ENCODE measurements around the gene SH2D4B. TPM values are rescaled to one million over a fixed set of nuclear protein-coding genes. Genes with fewer than 3 reads are reported as not detected.

The SH2D4B gene
- total RNA-seq, 2 donors from 2014 or later: 0.11 to 0.32 TPM

DNA sequence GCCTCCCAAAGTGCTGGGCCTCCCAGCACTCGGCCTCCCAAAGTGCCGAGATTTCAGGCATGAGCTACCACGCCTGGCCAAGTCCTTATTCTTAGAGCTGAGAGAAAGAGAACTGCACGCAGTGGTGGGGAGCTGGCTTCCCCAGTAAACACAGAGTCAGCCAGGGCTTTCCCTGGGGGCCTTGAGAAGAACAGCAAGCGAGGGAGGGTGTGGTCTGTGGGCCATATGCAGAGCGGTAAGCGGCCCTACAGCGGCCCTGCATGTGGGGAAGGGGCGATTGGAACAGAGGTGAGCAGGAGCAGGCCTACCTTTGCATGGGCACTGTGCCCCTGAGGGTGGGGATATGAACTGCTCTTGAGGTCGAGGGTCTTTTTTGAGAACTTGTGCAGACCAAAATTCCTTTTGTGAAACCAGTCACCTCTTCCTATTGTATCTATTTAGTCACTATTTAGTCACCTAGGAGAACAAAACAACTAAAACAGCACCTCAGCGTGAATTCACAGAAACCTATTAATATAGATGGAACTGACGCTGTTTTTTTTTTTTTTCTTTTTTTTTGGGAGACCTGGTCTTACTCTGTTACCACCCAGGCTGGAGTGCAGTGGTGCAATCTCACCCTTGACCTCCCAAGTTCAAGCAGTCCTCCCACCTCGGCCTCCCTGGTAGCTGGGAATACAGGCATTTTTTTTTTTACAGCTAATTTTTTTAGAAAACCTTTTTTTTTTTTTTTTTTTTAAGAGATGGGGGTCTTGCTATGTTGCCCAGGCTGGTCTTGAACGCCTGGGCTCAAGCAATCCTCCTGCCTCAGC lies 36.9 kb upstream of the SH2D4B start:
- H3K27me3 Mint-ChIP-seq: no peaks in the 10 kb centered on the region
- H3K9me3 Mint-ChIP-seq: no peaks in the 10 kb centered on the region
- H3K36me3 Mint-ChIP-seq (ENCODE audit: low read depth): peaks cover 49% of the 10 kb centered on the region
- peaks cover 79% of the 10 kb centered on the region for H3K4me1 Mint-ChIP-seq
- H3K4me3 Mint-ChIP-seq: peak overlapping the region; percentile 80
- peak overlapping the region; percentile 97 for H3K27ac Mint-ChIP-seq
- peak; percentile 65 for ATAC-seq (replicated peaks)

DNA sequence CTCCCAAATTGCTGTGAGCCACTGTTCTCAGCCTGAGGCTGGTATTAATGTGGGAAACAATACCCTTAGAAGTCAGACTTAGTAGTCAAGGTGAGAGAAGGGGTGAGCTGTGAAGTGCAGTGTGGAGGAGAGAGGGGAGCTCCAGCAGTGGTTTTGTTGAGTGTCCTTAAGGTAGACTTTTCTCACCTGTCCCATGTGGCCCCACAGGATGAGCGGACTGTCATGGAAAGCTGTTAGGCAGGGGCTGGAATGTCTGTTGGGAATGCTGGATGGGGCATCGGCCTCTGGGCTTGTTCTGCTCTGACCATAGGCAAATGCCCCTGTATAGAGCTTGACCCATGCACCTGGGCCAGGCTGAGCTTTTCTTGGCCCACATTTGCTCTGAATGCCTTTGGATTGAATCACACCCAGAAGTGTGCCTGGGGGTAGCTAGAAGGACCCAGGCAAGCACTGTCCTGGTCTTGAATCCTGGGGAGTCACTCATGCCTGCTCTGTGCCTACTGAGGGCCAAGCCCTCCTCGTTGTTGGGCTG lies 36.3 kb upstream of the SH2D4B start:
- Mint-ChIP-seq H3K36me3 (ENCODE audit: low read depth) (peaks cover 52% of the 10 kb centered on the region), H3K9me3 (no peaks in the 10 kb centered on the region), H3K4me3 (peak overlapping the region; percentile 80)

DNA sequence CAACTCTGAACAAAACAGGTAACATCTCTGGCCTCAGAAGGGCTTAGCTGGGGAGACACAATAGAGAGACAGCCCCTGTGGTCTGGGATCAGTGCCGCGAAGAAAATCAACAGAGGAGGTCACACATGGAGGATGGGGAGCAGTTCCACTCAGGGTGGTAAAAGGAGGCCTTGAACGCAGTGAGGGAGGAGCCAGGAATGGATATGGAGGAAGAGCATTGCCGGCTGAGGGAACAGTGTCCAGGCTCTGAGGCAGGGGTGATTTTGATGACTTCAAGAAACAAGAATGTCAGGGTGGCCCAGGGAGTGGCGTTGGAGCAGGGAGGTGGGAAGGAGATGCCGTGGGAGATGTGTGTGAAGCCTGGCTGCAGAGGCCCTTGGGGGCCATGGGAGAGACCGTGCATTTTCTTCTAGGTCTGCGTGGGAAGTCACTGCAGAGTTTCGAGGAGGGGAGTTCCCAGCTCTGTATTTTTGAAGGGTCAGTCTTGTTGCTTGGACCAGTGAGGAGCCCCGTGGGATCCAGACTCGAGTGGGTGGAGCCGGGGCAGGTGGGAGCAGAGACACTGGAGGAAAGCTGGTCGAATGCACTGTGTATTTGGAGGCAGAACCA lies 35.7 kb upstream of the SH2D4B start:
- Mint-ChIP-seq H3K27ac (peak overlapping the region; percentile 97), H3K27me3 (no peaks in the 10 kb centered on the region), H3K4me1 (peaks cover 70% of the 10 kb centered on the region), H3K4me3 (peak overlapping the region; percentile 80), H3K9me3 (no peaks in the 10 kb centered on the region), H3K36me3 (ENCODE audit: low read depth) (peaks cover 48% of the 10 kb centered on the region)
- no peak for ATAC-seq (replicated peaks)

More for the DNA sequence above, 36.3 kb upstream of the SH2D4B start:
- Mint-ChIP-seq H3K4me1 (peaks cover 76% of the 10 kb centered on the region), H3K27ac (peak overlapping the region; percentile 97), H3K27me3 (no peaks in the 10 kb centered on the region)
- ATAC-seq (replicated peaks): no peak

DNA sequence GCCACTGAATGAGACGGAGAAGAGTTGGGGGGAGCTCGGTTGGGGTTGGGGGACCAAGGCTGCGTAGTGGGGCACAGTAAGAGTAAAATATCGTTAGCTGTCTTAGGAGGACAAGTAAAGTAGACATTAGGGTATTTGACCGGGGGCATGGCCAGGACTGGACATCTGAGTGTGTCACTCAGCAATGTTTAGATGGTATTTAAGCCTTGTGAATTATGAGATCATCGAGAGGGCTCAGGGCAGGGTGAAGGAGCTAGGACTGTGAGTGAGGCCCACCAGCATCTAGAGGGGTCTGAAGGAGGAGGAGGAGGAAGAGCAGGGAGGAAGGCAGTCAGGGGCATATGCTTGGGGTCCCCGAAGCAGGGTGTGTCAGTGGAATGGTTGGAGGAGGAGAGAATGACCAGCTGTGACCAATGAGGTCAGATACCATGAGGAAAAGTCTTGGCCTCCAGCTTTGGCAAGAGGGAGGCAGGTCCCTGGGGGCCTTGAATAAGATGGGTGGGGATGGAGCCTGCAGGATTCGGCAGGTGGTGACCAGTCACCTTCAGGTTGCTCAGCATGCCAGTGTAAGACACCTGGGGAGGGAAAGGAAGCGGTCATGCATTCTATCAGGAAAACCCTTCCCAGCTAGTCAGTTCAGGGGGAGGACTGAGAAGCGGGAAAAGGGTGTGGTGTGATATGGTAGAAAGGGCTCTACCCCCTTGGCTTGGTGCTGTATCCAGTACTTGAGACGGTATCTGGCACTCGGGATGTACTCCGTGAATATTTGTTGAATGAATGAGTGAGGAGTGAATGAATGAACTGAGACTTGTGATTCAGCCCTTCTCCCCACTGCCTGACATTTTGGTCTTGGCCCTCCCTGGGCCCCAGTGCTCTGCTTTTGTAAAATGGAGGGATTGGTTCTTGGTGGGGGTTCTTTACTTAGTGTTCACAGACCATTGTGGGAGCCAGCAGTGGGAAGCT lies 34.8 kb upstream of the SH2D4B start:
- H3K27me3 Mint-ChIP-seq: no peaks in the 10 kb centered on the region
- H3K27ac Mint-ChIP-seq: peak overlapping the region; percentile 97
- no peaks in the 10 kb centered on the region for H3K9me3 Mint-ChIP-seq
- H3K36me3 Mint-ChIP-seq (ENCODE audit: low read depth): peaks cover 56% of the 10 kb centered on the region
- ATAC-seq (replicated peaks): no peak
- H3K4me1 Mint-ChIP-seq: peaks cover 63% of the 10 kb centered on the region
- H3K4me3 Mint-ChIP-seq: peak overlapping the region; percentile 80

DNA sequence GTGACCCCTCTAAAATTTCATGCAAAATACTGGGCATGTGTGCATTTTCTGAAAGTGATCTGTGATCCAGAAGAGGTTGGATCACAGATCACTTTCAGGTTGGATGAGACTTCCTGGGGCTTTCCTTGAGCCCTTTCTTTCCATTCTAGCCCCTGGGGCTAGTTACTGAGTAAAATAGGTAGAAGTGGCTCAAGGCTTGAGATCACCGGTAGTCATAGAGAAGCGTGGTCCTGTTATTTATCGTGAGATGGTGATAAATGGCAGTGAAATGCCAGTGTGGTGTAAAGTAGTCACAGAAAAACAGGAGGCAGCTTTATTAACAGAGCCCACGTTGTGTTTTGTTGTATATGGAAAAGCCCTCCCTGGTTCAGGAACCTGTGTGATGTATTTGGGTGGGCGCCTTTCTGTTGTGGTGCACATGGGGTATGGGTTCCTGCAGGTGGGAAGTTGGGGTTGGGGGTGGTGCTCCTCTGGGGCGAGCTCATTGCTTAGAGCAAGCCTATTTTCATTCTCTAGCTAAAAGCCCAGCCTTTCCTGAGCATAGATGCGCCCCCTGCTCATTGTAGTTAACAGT lies 34.0 kb upstream of the SH2D4B start:
- Mint-ChIP-seq H3K9me3 (no peaks in the 10 kb centered on the region), H3K36me3 (ENCODE audit: low read depth) (peaks cover 64% of the 10 kb centered on the region), H3K27me3 (no peaks in the 10 kb centered on the region), H3K4me1 (peaks cover 60% of the 10 kb centered on the region), H3K27ac (peak overlapping the region; percentile 97), H3K4me3 (peak overlapping the region; percentile 80)
- ATAC-seq (replicated peaks): peak; percentile 12

DNA sequence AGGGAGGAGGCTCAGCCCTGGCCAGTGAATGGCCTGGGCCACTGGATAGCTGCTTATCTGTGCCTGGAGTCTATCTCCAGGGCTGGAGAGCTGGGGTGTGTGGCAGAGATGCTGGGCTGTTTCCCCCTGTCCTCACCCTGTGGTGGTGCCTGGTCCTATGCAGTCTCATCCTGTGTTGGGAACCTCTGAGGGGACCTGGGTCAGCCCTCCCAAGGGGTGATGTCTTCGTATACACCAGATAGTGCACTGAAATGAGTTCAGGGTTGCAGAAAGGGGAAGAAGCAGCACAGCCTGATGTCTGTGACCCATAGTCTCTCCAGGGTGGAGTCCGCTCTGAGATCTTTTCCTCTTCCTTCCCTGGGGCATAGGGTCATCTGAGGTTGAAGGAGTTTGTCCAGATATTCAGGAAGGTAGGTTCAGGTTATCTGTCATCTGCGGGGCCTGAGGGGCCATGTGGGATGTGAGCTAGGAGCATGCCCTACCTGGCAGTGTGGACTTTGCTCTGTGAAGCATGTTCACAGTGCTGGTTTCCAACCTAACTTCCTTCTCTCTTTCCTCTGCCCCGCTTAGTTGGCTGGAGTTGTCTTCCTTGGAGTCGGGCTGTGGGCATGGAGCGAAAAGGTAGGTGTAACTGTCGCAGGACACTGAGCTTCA lies 33.4 kb upstream of the SH2D4B start:
- no peak for ATAC-seq (replicated peaks)
- H3K4me1 Mint-ChIP-seq: peaks cover 57% of the 10 kb centered on the region
- peaks cover 70% of the 10 kb centered on the region for H3K36me3 Mint-ChIP-seq (ENCODE audit: low read depth)
- peak overlapping the region; percentile 97 for H3K27ac Mint-ChIP-seq
- peak overlapping the region; percentile 80 for H3K4me3 Mint-ChIP-seq
- H3K27me3 Mint-ChIP-seq: no peaks in the 10 kb centered on the region
- H3K9me3 Mint-ChIP-seq: no peaks in the 10 kb centered on the region

DNA sequence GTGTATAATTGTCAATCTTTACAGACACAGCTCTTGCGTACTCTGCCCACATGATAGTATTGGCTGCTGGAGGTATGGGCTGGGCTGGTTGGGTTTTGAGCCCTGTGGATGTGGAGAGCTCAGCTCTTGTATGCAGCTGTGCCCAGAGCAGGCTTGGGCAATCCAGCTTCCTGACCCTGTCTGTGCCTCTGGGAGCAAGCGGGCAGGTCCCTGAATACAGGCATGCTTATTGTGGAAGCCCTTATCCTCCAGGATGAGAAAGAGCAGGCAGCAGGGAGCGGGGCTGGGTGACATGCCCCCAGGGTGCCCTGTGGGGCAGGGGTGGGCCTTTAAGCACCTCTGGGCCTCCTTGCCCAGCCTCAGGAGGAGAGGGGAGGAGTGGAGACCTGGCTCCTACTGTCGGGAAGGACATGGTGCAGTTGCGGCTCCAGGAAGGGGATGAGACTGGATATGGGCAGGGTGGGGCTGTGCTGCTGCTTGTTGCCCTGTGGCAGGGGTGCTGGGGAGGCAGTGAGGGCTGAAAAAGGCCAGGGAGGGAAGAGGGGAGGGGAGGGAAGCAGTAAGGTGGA lies 32.7 kb upstream of the SH2D4B start:
- ATAC-seq (replicated peaks): no peak
- Mint-ChIP-seq H3K27ac (peak overlapping the region; percentile 97), H3K4me1 (peaks cover 51% of the 10 kb centered on the region), H3K4me3 (peak overlapping the region; percentile 80), H3K27me3 (no peaks in the 10 kb centered on the region), H3K36me3 (ENCODE audit: low read depth) (peaks cover 77% of the 10 kb centered on the region), H3K9me3 (no peaks in the 10 kb centered on the region)

DNA sequence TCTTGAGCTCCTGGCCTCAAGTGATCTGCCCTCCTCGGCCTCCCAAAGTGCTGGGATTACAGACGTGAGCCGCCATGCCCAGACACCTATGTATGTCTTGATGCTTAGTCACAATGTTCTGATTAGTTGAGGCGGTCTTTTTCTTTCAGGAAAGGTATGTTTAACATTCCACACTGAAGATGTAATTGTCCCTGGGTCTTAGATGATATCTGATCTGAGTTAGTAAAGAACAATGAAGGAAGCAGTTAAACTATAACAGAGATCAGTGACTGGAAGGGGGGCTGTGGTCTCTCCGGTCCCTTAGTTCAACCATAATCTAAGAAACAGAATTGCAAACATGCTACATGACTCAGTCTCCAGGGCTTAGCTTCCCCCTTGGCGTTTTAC lies 31.5 kb upstream of the SH2D4B start:
- Mint-ChIP-seq H3K4me1 (peaks cover 42% of the 10 kb centered on the region), H3K27ac (peak overlapping the region; percentile 97), H3K4me3 (no peak overlapping the region), H3K27me3 (no peaks in the 10 kb centered on the region), H3K36me3 (ENCODE audit: low read depth) (peaks cover 81% of the 10 kb centered on the region), H3K9me3 (no peaks in the 10 kb centered on the region)
- ATAC-seq (replicated peaks): no peak

DNA sequence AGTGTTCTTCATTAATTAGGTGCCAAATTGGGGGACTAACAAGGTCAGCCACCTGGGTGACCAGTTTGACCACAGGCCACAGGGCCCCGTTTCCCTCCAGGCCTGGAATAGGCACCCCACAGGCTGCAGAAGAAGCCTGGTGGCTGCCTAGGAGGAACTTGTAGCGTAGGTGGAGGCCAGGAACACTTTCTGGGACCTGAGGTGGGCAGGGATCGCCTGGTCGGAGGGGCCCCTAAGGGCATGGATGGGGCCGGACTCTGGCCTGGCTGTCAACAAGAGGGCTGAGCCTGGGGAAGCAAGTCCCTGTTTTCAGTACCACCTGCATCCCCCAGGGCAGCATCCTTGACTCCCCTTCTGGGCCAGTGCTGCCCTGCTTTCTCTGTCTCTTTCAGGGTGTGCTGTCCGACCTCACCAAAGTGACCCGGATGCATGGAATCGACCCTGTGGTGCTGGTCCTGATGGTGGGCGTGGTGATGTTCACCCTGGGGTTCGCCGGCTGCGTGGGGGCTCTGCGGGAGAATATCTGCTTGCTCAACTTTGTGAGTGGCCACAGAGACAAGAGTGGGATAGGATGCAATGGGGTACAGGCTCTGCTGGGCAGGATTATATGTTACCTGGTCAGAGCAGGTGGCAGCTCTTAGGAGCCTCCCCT lies 30.7 kb upstream of the SH2D4B start:
- Mint-ChIP-seq H3K27me3 (no peaks in the 10 kb centered on the region), H3K36me3 (ENCODE audit: low read depth) (peaks cover 83% of the 10 kb centered on the region), H3K4me3 (no peak overlapping the region), H3K27ac (no peak overlapping the region), H3K9me3 (no peaks in the 10 kb centered on the region), H3K4me1 (peaks cover 37% of the 10 kb centered on the region)
- ATAC-seq (replicated peaks): no peak

DNA sequence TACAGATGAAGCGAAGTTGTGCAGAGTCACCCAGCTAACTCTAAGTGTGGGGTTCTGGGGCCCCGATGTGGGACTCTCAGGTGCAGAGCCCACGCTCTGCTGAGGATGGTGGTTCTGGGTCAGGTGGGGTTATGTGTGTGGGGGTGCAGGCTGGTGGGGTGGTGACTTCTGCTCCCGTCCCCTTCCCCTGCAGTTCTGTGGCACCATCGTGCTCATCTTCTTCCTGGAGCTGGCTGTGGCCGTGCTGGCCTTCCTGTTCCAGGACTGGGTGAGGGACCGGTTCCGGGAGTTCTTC lies 28.6 kb upstream of the SH2D4B start:
- no peaks in the 10 kb centered on the region for H3K27me3 Mint-ChIP-seq
- peaks cover 16% of the 10 kb centered on the region for H3K4me1 Mint-ChIP-seq
- H3K9me3 Mint-ChIP-seq: no peaks in the 10 kb centered on the region
- H3K4me3 Mint-ChIP-seq: no peak overlapping the region
- no peak overlapping the region for H3K27ac Mint-ChIP-seq
- ATAC-seq (replicated peaks): no peak
- H3K36me3 Mint-ChIP-seq (ENCODE audit: low read depth): peaks cover 92% of the 10 kb centered on the region

DNA sequence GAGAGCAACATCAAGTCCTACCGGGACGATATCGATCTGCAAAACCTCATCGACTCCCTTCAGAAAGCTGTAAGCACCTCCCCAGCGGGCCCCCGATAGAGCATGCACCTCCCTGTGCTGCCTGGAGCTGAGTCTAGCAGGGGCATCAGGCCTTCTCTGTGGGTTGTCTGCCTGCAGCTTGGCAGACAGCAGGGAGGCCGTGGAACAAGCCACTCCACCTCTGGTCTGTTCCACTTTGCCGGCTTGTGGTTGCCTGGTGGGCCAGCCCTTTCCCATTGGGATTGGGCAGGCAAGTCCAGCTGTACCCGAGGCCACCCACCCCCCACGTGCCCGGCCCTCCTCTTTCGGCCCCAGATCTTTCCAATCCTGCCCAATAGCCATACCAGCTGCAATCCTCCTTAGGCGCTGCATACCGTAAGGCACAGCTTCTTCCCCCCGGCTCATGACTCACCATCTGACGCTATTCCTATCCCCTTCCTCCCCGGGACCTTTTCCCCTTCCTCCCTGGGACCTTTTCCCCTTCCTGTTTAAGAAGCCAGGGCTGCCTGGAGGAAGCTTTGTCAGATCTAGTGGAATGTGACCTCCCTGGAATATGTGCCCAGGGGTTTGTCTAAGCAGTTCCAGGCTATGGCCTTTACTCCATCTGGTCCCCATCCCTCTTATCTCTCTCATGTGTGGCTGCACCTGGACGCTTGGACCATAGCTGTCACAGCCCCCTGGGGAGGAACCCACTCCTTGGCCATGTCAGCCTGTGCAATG lies 28.1 kb upstream of the SH2D4B start:
- Mint-ChIP-seq H3K4me3 (no peak overlapping the region), H3K27ac (peak overlapping the region; percentile 55), H3K4me1 (peaks cover 11% of the 10 kb centered on the region), H3K36me3 (ENCODE audit: low read depth) (peaks cover 95% of the 10 kb centered on the region), H3K27me3 (no peaks in the 10 kb centered on the region), H3K9me3 (no peaks in the 10 kb centered on the region)
- ATAC-seq (replicated peaks): no peak

DNA sequence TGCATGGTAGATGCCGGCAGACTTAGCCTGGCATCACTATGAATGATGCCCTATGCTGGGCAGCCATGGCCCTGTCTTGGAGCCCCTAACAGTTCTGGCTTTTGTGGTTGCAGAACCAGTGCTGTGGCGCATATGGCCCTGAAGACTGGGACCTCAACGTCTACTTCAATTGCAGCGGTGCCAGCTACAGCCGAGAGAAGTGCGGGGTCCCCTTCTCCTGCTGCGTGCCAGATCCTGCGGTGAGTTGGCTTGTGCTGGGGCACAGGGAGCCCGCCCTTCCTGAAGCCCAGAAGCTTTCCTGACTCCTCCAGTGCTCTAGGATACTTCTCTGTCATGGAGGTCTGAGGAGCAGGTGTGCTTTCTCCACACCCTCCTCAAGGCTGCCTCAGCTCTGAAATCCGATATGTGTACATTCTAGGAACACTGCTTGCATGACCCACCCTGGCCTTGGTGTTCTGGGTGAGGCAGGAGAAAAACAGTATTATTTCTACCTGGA lies 25.6 kb upstream of the SH2D4B start:
- H3K4me1 Mint-ChIP-seq: peaks cover 14% of the 10 kb centered on the region
- H3K4me3 Mint-ChIP-seq: no peak overlapping the region
- H3K36me3 Mint-ChIP-seq (ENCODE audit: low read depth): peaks cover 99% of the 10 kb centered on the region
- H3K9me3 Mint-ChIP-seq: no peaks in the 10 kb centered on the region
- no peaks in the 10 kb centered on the region for H3K27me3 Mint-ChIP-seq
- ATAC-seq (replicated peaks): no peak
- H3K27ac Mint-ChIP-seq: peak overlapping the region; percentile 86
